Trophoblast cell (in vitro differentiated cells and primary cell): ENCODE measurements around the gene PSD2.
A peak's percentile ranks its signal among the peaks of the same experiment; 100 is the strongest.

Experiments used
- DNase-seq, 2 donors: peaks; one replicate each; pipeline ENCODE4 v3.0.0-alpha.2; 2016
- H2AFZ ChIP-seq: 2 replicates; pipeline ENCODE4 v1.6.1; 2013; ENCODE audit warnings: low read length, moderate library complexity, mild to moderate bottlenecking; ENCODE audit not compliant: insufficient read depth, poor library complexity
- H2AK5ac ChIP-seq: 2 replicates; pipeline ENCODE4 v1.6.1; 2013; ENCODE audit warnings: mild to moderate bottlenecking, low read length
- H2BK120ac ChIP-seq: 2 replicates; pipeline ENCODE4 v1.6.1; 2013; ENCODE audit warnings: low read length, mild to moderate bottlenecking, moderate library complexity; ENCODE audit not compliant: insufficient read depth, poor library complexity
- H2BK12ac ChIP-seq: 2 replicates; pipeline ENCODE4 v1.6.1; 2013; ENCODE audit warnings: mild to moderate bottlenecking, low read length, moderate library complexity
- H2BK5ac ChIP-seq: 2 replicates; pipeline ENCODE4 v1.6.1; 2013; ENCODE audit warnings: low read length, low read depth, moderate library complexity, mild to moderate bottlenecking; ENCODE audit not compliant: poor library complexity
- H3K14ac ChIP-seq: 2 replicates; pipeline ENCODE4 v1.6.1; 2013; ENCODE audit warnings: mild to moderate bottlenecking, low read length
- H3K18ac ChIP-seq: 2 replicates; pipeline ENCODE4 v1.6.1; 2013; ENCODE audit warnings: mild to moderate bottlenecking, low read length
- H3K23ac ChIP-seq: 2 replicates; pipeline ENCODE4 v1.6.1; 2013; ENCODE audit warnings: low read length
- H3K27ac ChIP-seq: 2 replicates; pipeline ENCODE4 v1.5.1; 2013; ENCODE audit warnings: low read depth, mild to moderate bottlenecking, inconsistent platforms, low read length, moderate library complexity
- H3K27me3 ChIP-seq: 2 replicates; pipeline ENCODE4 v1.6.1; 2013; ENCODE audit warnings: inconsistent platforms, mild to moderate bottlenecking, low read length, moderate library complexity; ENCODE audit not compliant: insufficient read depth
- H3K36me3 ChIP-seq, 2 experiments: 1 replicate in 1 of 2; 2 replicates in 1 of 2; pipeline ENCODE4 v1.6.1; 2013; ENCODE audit warnings: low read length in 2 of 2, mild to moderate bottlenecking in 2 of 2, moderate library complexity in 1 of 2; ENCODE audit not compliant: insufficient read depth in 2 of 2, control insufficient read depth in 1 of 2
- H3K4ac ChIP-seq: 2 replicates; pipeline ENCODE4 v1.6.1; 2013; ENCODE audit warnings: low read depth, mild to moderate bottlenecking, low read length, moderate library complexity
- H3K4me1 ChIP-seq, 2 experiments: 1 replicate in 1 of 2; 2 replicates in 1 of 2; pipeline ENCODE4 v1.6.1; 2013; ENCODE audit warnings: low read length in 2 of 2, mild to moderate bottlenecking in 2 of 2, moderate library complexity in 1 of 2; ENCODE audit not compliant: insufficient read depth in 2 of 2, control insufficient read depth in 1 of 2
- H3K4me2 ChIP-seq: 2 replicates; pipeline ENCODE4 v1.6.1; 2013; ENCODE audit warnings: inconsistent platforms, mild to moderate bottlenecking, low read length, moderate library complexity
- H3K4me3 ChIP-seq: 2 replicates; pipeline ENCODE4 v1.5.1; 2013; ENCODE audit warnings: mild to moderate bottlenecking, low read depth, low read length, inconsistent platforms
- H3K79me1 ChIP-seq: one replicate; pipeline ENCODE4 v1.6.1; 2013; ENCODE audit warnings: low read length
- H3K79me2 ChIP-seq: 2 replicates; pipeline ENCODE4 v1.6.1; 2013; ENCODE audit warnings: low read length, mild to moderate bottlenecking; ENCODE audit not compliant: control insufficient read depth, insufficient read depth, poor library complexity
- H3K9ac ChIP-seq: 2 replicates; pipeline ENCODE4 v1.6.1; 2013; ENCODE audit warnings: mild to moderate bottlenecking, low read length
- H3K9me3 ChIP-seq: 2 replicates; pipeline ENCODE4 v1.6.1; 2013; ENCODE audit warnings: low read depth, mild to moderate bottlenecking, control low read depth, inconsistent platforms, low read length; ENCODE audit not compliant: insufficient read depth
- H4K12ac ChIP-seq: 2 replicates; pipeline ENCODE4 v1.6.1; 2013; ENCODE audit warnings: low read depth, mild to moderate bottlenecking, low read length, moderate library complexity
- H4K8ac ChIP-seq: 2 replicates; pipeline ENCODE4 v1.6.1; 2013; ENCODE audit warnings: low read depth, mild to moderate bottlenecking, low read length, moderate library complexity
- H4K91ac ChIP-seq: one replicate; pipeline ENCODE4 v1.6.1; 2013; ENCODE audit warnings: low read depth, mild to moderate bottlenecking, low read length, moderate library complexity
- WGBS: extraction: QIAGEN DNeasy Blood & Tissue Kit; methylation state at CpG from one replicate; pipeline ENCODE4 v1.1.7; 2013; ENCODE audit warnings: missing lambda C conversion rate; ENCODE audit not compliant: insufficient read length, insufficient coverage; ENCODE audit errors: extremely low coverage; 5-methylcytosine and 5-hydroxymethylcytosine counted together

PSD2 gene

DNA sequence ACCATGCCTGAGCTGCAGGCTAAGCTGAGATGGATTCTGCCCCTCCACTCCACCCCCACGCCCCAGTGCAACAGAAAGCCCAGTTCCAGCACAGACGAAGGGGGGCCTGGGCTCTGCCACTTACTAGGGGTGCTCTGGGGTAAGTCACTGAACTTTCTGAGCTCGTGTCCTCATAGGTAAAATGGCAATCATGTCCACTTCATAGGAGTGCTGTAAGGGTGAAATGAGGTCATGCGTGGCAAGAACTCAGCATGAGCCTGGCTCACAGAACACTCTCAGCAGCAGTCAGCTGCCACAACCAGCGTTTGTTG lies 8.4 kb upstream of the PSD2 start:
- Histone ChIP-seq H4K91ac (no peak overlapping the region), H2BK5ac (no peak overlapping the region), H3K4ac (no peak overlapping the region), H3K79me2 (no peaks in the 10 kb centered on the region), H3K4me3 (peak overlapping the region; percentile 0), H3K4me1 (peaks cover 0 to 2% of the 10 kb centered on the region in 2 experiments), H2BK120ac (no peak overlapping the region), H3K9me3 (peaks cover 2% of the 10 kb centered on the region), H2AFZ (no peak overlapping the region), H3K23ac (no peak overlapping the region), H2AK5ac (no peak overlapping the region), H3K27ac (no peak overlapping the region), H4K12ac (no peak overlapping the region), H3K4me2 (no peak overlapping the region), H3K79me1 (peaks cover 2% of the 10 kb centered on the region), H3K36me3 (no peaks in the 10 kb centered on the region), H3K18ac (no peak overlapping the region), H3K27me3 (no peaks in the 10 kb centered on the region), H3K14ac (no peak overlapping the region), H4K8ac (no peak overlapping the region), H2BK12ac (no peak overlapping the region), H3K9ac (no peak overlapping the region)
- no CpG with 5 or more reads among the region's 5 CpGs for WGBS
- no peak for DNase-seq

DNA sequence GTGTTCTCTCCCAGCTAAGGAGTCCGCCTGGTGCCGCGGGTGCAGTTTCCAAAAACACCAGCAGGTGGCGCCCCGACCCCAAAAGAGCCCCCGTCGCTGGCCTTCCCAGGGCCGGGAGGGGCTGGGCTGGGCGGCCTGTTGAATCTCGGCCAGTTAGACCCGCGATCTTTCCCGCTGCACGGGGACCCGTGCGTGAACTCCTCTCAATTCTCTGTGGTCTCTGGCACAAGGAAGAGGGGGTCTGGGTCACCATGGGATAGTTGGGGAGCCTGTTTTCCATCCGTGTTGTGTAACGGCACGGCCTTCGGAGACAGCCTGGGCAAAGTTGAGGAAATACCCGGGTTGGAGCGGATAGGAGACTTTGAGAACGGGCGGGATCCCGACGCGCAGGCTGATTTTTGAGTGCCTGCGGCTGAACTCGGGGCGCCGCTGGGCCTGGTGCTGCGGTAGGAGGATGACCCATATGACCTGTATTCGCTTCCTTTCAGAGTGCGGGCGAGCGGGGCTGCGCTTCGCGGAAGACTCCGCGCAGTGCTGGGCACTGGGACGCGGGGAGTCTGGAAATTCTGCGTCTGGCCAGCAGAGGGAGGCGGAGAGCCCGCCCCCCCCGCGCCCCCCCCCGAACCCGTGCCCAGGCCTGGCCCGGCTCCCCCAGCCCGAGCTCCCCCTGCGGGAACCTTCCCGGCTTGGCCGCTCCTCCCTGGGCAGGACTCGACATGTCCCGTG lies 7.9 kb upstream of the PSD2 start:
- Histone ChIP-seq H4K8ac (peak overlapping the region; percentile 21), H3K79me1 (peaks cover 2% of the 10 kb centered on the region), H4K91ac (no peak overlapping the region), H3K4me3 (peak overlapping the region; percentile 65), H2AK5ac (no peak overlapping the region), H2BK120ac (no peak overlapping the region), H3K4me1 (peaks cover 0 to 2% of the 10 kb centered on the region in 2 experiments), H3K9ac (peak overlapping the region; percentile 76), H3K23ac (no peak overlapping the region), H2BK5ac (no peak overlapping the region), H2BK12ac (no peak overlapping the region), H3K14ac (peak overlapping the region; percentile 55), H3K18ac (no peak overlapping the region), H2AFZ (peak overlapping the region; percentile 47), H4K12ac (no peak overlapping the region), H3K36me3 (no peaks in the 10 kb centered on the region), H3K27me3 (no peaks in the 10 kb centered on the region), H3K27ac (no peak overlapping the region), H3K4ac (no peak overlapping the region), H3K79me2 (no peaks in the 10 kb centered on the region), H3K4me2 (peak overlapping the region; percentile 99), H3K9me3 (peaks cover 2% of the 10 kb centered on the region)
- DNase-seq = peak; percentile 71 to 86
- WGBS = no CpG with 5 or more reads among the region's 57 CpGs

DNA sequence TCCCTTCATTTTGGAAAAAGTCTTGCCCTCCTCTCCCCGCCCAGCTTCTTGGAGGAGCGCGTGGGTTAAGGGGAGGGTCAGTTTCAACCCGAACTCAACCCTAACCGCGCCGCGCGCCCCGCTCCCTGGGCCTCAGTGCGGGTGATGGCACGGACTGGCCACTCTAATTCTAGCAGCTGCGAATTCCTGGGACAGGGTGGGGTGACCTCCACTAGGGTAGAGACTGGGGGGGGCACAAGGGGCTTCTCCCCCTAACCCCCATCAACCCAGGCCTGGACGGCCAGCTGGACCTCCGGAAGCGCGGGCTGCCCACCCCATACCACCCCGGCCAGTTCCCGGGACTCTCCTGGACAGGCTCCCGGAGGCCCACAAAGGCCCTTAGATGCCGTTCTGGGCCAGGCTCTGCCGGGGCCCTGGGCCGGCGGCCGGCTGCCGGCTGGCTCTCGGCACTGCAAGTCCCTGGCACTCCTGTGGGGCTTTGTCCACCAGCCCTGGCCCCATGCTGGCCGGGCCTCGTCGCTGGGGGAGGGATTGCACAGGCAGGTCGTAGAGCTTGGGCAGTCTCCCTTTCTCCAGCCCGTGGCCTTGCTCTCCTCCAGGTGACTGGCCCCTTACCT lies 7.2 kb upstream of the PSD2 start:
- no peak overlapping the region for H2AK5ac ChIP-seq
- H3K23ac ChIP-seq = no peak overlapping the region
- no peak overlapping the region for H3K9ac ChIP-seq
- no peak overlapping the region for H2BK120ac ChIP-seq
- peak overlapping the region; percentile 21 for H4K8ac ChIP-seq
- H3K79me2 ChIP-seq = no peaks in the 10 kb centered on the region
- H3K14ac ChIP-seq = no peak overlapping the region
- H3K36me3 ChIP-seq = no peaks in the 10 kb centered on the region
- H2BK5ac ChIP-seq = no peak overlapping the region
- H4K91ac ChIP-seq = peak overlapping the region; percentile 34
- no CpG with 5 or more reads among the region's 32 CpGs for WGBS
- H3K27ac ChIP-seq = no peak overlapping the region
- DNase-seq = no peak
- H3K4me1 ChIP-seq = peaks cover 0 to 2% of the 10 kb centered on the region in 2 experiments
- peak overlapping the region; percentile 99 for H3K4me2 ChIP-seq
- peak overlapping the region; percentile 14 for H3K4me3 ChIP-seq
- no peak overlapping the region for H2BK12ac ChIP-seq
- H4K12ac ChIP-seq = no peak overlapping the region
- H3K18ac ChIP-seq = no peak overlapping the region
- peaks cover 2% of the 10 kb centered on the region for H3K79me1 ChIP-seq
- H3K9me3 ChIP-seq = peaks cover 4% of the 10 kb centered on the region
- H3K4ac ChIP-seq = no peak overlapping the region
- peak overlapping the region; percentile 47 for H2AFZ ChIP-seq
- peaks cover 2% of the 10 kb centered on the region for H3K27me3 ChIP-seq

DNA sequence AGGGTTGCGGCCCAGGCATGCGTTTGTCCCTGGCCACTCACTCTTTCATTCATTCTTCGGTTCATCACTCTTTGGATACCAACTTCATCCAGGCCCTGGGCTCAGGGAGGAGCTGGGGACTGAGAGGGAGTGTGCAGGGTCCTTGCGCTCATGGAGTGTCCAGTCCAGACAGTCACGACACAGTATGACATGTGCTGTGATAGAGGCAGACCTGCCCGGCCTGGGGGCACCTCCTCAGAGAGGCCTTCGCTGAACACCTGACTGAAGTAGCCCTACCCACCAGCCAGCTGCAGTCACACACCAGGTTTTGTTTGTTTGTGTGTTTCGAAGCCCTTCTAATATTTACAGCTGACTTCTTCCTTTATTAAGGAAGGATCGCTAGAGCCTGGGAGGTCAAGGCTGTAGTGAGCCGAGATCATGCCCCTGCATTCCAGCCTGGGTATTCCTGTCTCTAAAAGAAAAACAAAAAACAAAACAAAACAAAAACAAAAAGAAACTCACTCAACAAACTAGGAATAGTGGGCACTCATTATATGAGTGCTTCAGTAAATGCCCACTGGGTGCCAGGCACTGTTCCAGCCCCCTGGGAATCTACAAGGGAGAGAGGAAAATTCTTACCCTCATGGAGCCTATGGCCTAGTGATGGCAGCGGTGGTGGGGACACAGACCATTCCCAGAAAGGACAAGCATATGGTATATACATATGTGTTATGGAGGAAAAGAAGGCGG lies 6.3 kb upstream of the PSD2 start:
- Histone ChIP-seq H4K12ac (no peak overlapping the region), H3K79me2 (no peaks in the 10 kb centered on the region), H2BK5ac (no peak overlapping the region), H3K36me3 (no peaks in the 10 kb centered on the region), H4K91ac (no peak overlapping the region), H3K4me1 (peaks cover 0 to 2% of the 10 kb centered on the region in 2 experiments), H3K4me3 (no peak overlapping the region), H2BK120ac (no peak overlapping the region), H3K4ac (no peak overlapping the region), H4K8ac (no peak overlapping the region), H3K9me3 (peaks cover 4% of the 10 kb centered on the region), H2AK5ac (no peak overlapping the region), H3K27ac (no peak overlapping the region), H2AFZ (no peak overlapping the region), H3K18ac (no peak overlapping the region), H3K4me2 (no peak overlapping the region), H2BK12ac (no peak overlapping the region), H3K79me1 (peaks cover 2% of the 10 kb centered on the region), H3K14ac (no peak overlapping the region), H3K23ac (no peak overlapping the region), H3K27me3 (peaks cover 10% of the 10 kb centered on the region), H3K9ac (no peak overlapping the region)
- 100% methylated on average over 1 of the region's 12 CpGs for WGBS
- DNase-seq = no peak
